ENCODE measurements around the gene MYO16.
"Not testable (repeated sequence)": the region's sequence is repeated elsewhere in the genome, so short reads cannot be mapped to it uniquely, and the experiment has no call there.

Gene MYO16

DNA sequence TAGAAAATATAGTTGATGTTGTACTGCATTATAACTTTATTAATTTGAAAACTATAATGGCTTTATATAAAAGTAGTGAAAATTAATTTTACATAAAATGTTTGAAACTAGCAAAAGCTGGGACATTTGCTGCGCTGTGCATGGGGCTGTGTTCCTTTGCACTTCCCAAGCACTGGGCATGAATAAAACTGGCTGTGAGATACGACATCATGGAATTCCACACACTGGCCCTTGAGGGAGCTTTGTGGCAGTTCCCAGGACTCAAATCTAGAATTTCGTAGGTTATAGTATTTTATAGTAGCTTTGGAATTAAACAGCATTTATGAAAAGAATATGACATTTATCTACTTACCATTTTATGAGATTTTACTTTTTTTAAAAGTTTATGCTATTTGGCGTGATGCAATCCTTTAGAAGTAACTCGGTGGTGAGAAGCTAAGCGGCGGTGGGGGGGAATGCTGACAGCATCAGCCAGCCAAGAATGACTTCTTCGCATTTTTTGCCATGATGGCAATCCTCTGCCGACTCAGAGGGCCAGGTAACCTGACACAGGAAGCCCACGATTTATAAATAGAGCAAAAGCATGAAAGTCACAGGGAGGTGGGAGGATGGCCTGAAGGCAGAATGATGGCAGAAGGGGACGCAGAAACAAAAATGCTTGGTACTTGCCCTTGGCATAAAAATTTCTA, 553.5 kb downstream of the MYO16 start:
- no peak for DNase-seq

DNA sequence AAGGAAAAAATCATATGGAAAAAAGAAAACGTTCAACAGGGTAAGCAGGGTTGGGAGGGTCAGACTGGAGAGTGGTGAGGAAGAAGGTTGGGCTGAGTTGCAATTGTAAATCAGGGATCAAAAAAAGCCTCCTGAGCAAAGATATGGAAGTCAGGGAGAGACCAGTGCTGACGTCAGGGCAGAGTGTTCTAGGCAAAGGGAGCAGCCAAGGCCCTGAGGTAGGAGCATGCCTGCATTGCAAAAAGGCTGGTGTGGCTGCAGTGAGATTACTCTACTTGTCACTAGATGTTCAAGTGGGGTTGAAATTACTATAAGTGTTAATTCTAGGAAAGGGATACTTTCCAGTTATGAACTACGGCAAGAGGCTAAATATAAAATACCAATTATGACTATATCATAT, 562.0 kb downstream of the MYO16 start:
- DNase-seq = no peak

DNA sequence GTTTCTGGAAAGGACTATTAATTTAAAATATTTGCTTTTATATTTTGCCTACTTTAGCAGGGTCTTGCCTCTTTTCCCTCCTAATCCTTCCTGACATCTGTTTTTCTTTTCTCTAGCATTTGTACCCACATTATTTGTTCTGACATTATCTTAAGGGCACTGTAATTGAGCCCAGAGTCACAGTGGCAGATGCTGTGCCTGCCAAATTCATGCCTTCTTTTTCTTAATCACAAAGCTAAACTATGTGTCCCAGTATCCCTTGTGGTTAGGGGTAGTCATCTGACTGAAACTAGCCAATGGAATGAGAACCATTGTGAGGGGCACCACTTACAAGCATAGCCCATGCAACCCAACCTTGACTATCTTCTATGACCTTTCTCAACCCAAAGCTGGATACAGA, 562.9 kb downstream of the MYO16 start:
- DNase-seq = no peak

DNA sequence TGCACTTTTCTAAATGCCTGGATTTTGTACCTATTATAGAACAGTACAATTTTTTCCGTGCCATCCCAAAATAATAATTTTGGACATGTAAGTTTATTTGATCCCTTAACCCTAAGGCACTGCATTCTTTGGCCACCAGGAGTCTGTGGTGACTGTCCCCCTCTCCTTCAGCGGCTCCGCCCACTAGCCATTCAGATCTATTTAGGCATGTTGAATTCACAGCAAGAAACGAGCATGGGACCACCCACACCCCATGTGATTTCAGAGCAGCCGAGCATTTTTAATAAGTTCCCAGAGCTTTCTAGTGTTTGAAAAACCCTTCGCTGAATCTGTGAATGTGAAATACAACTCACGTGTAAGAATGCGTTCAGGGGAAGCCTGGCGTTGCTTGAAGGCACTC, 567.5 kb downstream of the MYO16 start:
- DNase-seq = no peak

DNA sequence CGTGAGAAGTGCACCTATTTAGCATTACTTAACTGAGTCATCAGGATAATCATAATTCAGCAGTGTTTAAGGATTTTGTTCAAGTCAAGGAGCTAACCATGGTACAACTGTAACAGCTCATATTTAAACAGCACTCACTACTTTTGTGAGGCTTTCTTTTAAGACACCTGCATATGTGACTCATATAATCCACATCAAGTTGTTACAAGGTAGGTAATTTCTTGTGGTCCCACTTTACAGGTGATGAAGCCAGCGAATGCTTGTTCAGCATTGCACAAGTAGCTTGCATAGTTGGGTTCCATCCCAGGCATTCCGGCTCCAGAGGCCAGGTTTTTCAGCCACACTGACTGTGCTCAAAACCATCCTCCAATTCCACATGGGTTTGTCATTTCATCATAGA, 569.2 kb downstream of the MYO16 start:
- DNase-seq = no peak

DNA sequence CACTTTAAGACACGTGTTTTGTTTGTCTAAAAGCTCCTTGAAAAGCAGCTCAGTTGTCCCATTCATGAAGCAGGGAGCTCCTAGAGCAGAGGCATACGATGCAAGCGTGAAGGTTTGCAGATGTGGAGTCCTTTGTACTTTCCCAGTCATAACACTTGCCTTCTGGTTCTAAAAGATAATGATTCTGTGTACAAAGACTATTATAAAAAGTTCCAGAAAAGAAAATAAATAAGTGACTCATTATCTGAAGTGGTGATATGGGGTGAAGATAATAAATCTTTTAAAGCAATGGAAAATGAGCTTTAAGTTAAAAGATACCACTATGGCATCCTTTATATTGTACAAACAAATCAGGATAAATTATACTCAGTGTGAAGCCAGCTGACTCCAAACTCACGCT, 569.9 kb downstream of the MYO16 start:
- no peak for DNase-seq

DNA sequence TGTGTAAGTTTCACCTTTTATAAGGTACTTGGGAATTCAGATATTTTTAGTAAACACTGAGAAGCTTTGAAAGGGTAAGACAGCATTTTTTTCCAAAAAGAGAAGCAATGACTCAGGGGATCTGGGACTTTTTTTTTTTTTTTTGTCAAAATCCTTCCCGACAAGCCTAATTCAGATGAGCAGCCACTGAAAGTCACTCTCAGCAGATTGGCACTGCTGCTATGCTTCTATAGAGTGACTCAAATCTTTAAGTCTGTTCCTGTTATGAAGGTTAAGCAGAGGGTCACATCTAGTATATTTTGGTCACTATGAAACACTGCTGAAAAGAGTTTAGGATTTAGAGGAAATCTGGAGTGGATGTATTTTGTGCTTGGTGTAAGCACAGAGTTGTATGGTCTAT, 571.1 kb downstream of the MYO16 start:
- DNase-seq = no peak

DNA sequence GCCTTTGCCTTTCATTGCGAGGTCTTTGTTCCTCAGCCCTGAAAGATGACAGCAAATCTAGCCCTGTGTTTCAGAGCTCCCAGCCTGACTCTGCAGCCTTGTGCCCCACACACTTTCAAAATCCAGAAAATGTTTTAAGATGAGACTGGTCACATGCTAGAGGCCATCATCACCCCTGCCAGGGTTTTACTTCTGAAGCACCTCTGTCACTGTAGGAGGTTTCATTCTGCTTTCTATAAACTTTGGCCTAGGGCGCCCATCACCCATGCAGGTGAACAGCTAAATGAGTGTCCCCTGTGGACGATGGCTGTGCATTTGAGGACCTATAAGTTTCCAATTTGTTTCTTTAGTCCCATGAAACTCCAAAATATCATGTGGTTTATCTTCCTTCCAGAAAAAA, 574.2 kb downstream of the MYO16 start:
- DNase-seq = no peak

DNA sequence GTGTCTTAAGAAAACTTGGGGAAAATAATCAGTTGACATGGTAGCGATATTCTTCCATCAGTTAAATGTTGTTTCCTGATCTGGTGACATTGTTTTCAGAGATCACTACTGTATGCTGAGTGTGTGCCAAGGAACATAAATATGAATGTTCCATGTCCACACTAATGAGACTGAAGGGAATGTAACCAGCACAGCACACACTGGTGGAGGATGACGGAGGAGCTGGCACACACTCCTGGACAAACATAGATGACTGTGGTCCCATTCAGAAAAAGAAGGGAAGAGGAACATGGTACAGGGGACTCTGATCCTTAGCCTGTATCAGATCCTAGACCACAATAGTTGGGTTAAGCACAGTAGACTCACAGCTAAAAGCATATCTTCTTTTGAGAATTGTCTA, 574.8 kb downstream of the MYO16 start:
- no peak for DNase-seq

DNA sequence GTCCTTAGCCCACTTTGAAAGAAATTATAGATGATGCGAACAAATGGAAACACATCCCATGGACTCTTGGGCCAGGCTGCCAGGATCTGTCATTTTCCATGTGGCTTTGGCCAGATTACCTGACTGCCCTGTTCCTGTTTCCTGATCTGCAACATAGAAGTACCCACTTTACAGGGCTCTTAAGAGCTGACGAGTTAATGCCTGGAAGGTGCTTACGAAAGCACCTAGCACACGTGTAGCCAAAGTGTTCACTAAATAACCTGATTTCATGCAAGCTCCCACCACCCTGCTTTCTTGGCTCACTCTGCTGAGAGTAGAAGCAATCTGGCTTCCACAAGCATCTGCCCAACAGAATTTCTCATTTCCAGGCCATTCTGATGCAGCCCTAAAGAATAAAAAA, 575.2 kb downstream of the MYO16 start:
- DNase-seq = no peak

DNA sequence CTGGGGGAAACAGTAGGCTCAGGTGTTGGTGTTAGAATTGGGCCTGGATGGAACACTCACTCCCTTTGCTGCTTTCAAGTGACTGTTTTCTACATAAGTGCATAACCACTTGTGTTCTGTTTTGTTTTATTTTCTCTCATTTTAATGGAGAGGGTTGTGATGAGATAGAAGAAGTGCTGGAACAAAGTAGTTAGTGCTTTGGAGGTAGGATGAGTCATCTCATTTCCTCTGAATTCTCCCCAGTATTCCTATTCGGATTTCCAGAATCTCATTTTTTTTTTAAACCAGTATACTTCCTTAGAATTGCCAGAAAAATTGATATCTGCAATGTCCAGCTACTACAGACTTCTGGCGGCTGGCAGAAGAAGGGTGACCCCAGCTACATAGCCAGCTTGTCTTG, 575.9 kb downstream of the MYO16 start:
- no peak for DNase-seq

DNA sequence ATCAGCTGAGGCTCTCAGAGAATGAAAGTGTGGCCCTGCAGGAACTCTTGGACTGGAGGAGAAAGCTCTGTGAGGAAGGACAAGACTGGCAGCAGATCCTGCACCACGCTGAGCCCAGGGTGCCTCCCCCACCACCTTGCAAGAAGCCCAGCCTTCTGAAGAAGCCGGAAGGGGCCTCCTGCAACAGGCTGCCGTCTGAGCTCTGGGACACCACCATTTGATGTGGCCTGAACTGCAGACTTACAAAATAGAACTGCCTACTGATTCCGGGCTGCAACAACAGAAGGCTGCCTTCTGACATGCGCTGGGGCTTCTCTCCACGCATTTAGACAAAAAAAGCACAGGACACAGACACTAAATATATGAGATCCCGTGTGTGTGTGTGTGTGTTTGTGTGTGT, 577.2 kb downstream of the MYO16 start:
- DNase-seq = no peak

DNA sequence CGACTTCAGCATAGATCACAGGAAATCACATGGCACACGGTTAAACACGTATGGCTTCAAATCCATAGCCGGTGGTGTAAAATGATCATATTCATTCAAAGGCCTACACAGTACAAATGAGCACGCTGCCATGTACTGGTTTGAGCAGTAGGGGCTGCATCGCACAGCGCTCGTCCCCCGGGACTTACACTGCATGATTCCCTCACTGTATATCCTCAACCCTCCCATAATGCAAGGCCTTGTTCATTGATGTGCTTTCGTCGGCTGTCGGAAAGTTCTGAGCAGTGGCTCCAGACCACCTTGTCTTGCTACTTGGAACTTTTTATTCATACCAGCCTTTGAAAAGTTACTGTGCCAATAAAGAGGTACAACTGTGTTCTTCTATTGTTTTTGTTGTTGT, 578.2 kb downstream of the MYO16 start:
- DNase-seq = no peak

DNA sequence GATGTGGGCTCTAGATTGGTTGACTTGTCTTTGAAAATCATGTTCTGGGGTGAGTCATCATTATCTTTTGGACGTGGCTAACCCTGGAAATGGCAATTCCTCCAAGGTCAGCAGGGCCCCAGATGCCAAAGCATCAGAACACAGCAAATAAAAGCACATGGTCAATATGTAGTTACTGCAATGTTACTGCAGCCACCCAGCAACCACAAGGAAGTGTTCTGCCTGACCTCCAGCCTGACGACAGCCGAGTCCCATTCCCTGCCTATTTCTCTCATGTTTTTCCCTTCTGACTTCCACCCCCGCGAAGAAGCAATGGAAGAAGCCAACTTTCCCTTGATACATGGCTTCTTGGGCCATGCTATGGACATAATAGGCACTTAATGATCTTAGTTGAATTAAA, 579.1 kb downstream of the MYO16 start:
- no peak for DNase-seq

DNA sequence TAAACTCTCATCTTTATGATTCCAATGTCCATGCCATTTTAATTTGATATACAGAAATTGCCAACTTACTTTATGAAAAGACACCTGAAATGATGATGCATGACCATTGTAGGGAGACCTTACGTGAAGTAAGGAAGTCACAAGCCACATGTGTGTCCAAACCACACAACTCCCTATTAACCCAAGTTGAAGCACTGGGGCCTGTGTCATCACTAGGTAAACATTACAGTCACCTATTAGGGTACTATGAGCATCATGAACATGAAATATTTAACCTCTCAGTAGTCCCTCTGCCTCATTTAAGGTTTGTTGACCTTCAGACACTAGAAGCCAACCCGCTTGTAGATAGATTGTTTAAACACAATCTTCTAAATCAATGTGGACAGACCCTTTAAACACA, 580.1 kb downstream of the MYO16 start:
- DNase-seq = no peak

DNA sequence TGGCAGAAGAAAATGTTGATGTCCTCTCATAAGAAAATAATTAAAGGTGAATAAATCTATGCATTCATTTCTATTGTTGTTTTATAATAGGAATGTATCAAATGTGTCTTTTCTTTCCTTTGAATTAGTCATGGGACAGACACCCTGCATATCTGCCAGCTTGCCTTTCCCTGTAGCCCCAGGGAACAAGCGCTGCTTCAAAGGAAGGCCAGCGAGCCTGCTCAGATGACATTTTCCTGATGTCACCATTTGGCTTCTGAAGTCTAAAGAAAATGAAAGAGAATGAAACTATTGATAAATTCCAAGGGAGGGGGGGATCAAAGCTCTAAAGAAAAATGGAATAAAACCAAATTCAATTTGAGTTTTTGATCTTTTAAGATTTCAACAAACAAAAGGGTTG, 582.2 kb downstream of the MYO16 start:
- DNase-seq = peak in 4 of 51 donors; percentile 3 to 10 (median 4)

DNA sequence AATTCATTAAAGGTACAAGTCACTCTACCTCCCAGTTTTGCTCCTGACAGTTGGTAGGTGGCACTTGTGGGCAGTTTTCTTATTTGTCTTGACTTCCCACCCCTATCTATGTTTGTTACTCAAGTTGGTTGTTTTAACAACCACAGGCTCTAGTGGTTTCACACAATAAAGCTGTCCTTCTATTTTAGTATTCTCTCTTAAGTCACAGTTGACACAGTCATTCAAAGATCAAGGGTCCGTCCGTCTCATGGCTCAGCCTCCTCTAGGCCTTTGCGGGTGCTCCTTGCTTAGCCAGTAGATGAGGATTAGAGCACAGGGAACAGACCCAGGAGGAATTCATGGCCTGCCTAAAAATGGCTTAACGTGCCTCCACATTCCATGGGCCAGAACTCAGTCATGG, 583.2 kb downstream of the MYO16 start:
- no peak for DNase-seq

DNA sequence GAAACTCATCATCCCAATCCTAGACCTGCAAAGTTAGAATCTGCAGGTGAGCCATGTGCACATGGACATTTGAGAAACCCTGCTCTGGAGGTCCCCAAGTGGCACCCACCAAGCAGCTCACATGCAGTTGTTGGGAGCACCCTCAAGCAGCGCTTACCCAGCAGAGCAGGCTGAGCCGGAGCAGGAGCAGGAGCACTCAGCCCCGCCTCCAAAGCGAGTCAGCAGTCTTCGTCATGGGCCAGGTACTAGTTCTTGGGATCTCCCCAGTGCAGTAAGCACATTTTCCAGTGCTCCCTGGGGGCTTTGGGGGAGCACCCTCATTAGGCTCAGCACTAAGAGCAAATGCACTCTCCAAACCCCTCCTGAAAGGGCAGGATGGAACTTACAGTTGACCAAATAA, 584.3 kb downstream of the MYO16 start:
- no peak for DNase-seq

DNA sequence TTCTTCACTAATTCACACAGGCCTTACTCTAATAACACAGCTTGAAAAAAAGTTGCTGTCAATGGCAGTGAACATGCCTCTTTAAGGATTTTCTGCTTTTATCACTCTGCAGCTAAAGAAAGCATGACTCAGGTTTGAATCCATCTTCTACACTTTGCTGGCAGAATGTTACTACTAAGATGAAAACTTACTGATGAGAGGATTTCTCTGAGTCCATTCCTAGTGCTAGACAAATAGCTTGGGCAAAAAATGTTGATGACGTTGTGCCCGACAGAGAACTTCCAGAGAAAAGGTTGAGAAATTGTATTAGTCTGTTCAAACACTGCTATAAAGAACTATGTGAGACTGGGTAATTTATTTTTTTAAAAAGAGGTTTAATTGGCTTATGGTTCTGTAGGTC, 585.0 kb downstream of the MYO16 start:
- DNase-seq = no peak

DNA sequence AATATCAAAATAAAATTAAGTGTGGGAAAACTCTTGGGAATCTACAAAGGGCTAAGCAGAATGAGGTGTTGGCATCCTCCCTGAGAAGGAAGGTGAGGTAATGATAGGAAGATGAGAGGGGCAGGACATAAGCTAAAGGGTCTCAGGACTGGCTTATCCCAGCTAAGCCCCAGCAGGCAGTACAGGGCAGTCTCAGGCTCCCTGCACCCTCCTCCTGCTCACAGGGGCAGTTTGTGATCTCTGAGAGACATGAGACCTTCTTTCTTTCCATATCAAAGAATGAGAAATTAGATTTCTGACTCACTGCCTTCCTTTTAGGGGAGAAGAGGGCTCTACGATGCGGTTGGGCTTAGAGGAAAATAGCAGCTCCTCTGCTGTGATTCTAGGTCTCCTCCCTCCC, 586.0 kb downstream of the MYO16 start:
- no peak for DNase-seq

DNA sequence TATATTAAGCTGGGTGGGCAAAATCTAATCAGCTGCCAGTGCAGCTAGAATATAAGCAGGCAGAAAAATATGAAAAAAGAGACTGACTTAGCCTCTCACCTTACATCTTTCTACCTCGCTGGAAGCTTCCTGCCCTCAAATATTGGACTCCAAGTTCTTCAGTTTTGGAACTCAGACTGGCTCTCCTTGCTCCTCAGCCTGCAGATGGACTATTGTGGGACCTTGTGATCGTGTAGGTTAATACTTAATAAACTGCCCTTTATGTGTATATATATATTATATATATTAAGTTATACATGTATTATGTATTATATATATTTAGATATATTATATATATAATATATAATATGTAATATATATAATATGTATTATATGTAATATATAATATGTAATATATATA, 588.1 kb downstream of the MYO16 start:
- DNase-seq = not testable (repeated sequence)

DNA sequence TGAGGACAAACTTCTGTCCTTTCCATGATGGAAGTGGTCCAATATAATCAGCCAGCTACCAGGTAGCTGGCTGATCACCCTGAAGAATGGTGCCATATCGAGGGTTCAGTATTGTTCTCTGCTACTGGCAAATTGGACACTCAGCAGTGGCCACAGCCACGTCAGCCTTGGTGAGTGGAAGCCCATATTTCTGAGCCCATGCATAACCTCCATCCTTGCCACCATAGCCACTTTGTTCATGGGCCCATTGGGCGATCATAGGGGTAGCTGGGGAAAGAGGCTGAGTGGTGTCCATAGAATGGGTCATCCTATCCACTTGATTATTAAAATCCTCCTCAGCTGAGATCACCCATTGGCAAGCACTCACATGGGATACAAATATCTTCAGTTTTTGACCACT, 591.2 kb downstream of the MYO16 start:
- DNase-seq = no peak

DNA sequence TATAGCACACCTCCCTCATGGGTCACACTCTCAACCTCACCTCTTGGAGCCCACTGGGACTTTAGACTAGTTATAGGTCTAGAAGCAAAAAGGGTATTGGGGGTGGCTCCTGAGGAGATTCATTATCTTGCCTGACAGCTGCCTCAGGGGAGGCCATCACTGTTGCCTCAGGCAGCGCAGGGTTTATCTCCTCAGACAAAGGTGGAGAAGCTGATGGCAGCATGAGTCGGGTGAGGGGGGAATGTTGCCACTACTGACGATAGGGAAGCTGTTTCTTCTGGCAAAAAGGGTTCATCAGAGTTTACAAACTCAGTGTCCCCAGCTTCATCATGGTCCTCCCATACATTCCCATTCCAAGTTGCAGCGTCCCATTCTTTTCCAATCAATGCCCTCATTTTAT, 594.6 kb downstream of the MYO16 start:
- DNase-seq = no peak

DNA sequence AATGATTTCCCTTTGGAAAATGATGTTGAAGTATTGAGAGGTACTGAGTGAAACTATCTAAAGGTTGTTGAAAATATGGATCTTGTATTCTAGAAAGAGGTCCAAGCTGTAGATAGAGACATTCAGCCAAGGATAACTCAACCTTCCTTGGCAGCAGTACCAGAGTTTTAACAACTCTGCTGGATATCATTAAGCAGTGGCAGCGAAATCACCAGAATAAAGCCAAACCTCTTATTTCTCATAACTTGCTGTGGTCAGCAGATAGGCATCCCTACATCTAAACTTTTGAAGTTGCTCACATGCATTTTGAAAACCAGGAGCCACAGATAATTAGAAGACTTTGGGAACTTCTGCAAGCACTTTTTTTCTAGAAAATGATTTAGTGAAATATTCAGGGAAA, 597.2 kb downstream of the MYO16 start:
- no peak for DNase-seq

Measured in hypothalamus (tissue), 51 donors.